ENCODE data around the gene ACACA. TPM values are rescaled to one million over a fixed set of nuclear protein-coding genes. Genes with fewer than 3 reads are reported as not detected.

Gene ACACA
- total RNA-seq, 4 donors from 2014 or later: 30.0 to 69.7 (median 49.9) TPM

DNA sequence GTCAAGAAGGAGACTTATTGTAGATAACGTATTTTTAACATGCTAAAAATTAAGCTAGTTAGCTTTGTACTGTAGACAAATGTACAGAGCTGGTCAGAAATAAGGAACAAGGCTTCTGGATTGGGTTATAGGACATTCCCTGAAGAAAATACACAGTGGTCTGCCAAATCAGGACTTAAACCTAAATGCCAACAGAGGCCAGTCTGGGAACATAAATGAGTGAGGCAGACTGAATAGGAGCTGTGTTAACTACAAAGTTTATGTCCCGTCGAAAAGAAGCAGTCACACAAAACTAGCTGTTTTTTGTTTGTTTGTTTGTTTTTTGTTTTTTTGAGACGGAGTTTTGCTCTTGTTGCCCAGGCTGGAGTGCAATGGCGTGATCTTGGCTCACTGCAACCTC, 151.2 kb downstream of the ACACA start:
- Histone ChIP-seq H3K36me3 (peaks cover 0 to 26% (median 0%) of the 10 kb centered on the region in 3 donors), H3K4me3 (no peak overlapping the region), H3K27me3 (no peaks in the 10 kb centered on the region), H3K4me1 (peaks cover 0 to 7% (median 0%) of the 10 kb centered on the region in 4 donors), H3K27ac (no peak overlapping the region), H3K9me3 (no peaks in the 10 kb centered on the region)
- TF ChIP-seq CTCF (IDR thresholded peaks at IDR 0.05): no peak
- TF ChIP-seq POLR2A (IDR thresholded peaks at IDR 0.05): no peak
- 37 to 44% methylated on average over 5 of the region's 5 CpGs for WGBS, 2 donors
- no peak for DNase-seq (ENCODE audit: low spot score in 2 of 2)

- Histone ChIP-seq H3K4me1 (no peaks in the 10 kb centered on the region), H3K9me3 (no peaks in the 10 kb centered on the region), H3K4me3 (no peak overlapping the region), H3K36me3 (peaks cover 0 to 83% (median 0%) of the 10 kb centered on the region in 3 donors), H3K27me3 (no peaks in the 10 kb centered on the region), H3K27ac (no peak overlapping the region)
- TF ChIP-seq EP300 (IDR thresholded peaks at IDR 0.05) (no peak), CTCF (IDR thresholded peaks at IDR 0.05) (no peak), POLR2A (IDR thresholded peaks at IDR 0.05) (no peak)
- no peak for DNase-seq (ENCODE audit: low spot score in 2 of 2)
- 92 to 93% methylated on average over 4 of the region's 4 CpGs for WGBS, 2 donors
Observed at GRCh38 chr17:37247825-37248224, 158.8 kb downstream of the ACACA start.

DNA sequence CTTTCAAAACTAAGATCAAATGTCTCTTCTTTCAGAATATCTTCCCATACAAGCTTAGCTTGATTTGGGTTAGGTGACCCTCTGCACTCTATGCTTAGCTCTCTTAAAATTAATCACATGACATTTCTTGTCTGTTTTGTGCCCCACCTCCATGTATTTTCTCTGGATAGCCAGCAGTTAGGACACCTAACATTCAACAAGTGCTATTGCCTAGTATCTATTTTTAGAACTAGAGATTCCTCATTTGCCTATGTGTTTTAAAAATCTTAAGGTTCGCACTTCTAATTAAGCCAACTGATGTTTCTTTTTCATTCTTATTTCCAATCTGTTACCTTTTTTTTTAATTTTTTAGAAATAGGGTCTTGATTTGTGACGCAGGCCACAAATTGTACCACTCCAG, 160.6 kb downstream of the ACACA start:
- TF ChIP-seq POLR2A (IDR thresholded peaks at IDR 0.05): no peak
- TF ChIP-seq EP300 (IDR thresholded peaks at IDR 0.05): no peak
- Histone ChIP-seq H3K27me3 (no peaks in the 10 kb centered on the region), H3K4me1 (no peaks in the 10 kb centered on the region), H3K27ac (no peak overlapping the region), H3K4me3 (no peak overlapping the region), H3K9me3 (no peaks in the 10 kb centered on the region), H3K36me3 (peaks cover 0 to 100% (median 0%) of the 10 kb centered on the region in 3 donors)
- WGBS, 2 donors: 96 to 97% methylated on average over 2 of the region's 2 CpGs
- DNase-seq (ENCODE audit: low spot score in 2 of 2): no peak

DNA sequence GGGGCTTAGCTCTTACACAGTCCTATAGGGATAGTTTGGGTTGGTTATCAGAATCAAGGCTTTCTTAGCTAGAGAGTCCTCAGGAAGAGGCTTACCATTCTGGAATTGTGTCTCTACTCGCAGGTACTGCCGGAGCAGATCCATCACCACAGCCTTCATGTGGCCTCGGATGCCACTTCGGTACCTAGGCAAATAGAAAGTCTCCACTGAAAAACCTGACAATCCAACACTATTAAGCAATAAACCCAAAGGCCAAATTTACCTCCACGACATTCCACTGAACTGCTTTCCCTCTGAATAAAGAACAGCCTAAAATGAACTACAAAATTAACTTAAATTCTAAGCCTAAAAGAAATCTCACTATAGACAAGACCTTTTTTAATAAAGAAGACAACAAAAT, 166.3 kb downstream of the ACACA start:
- no peak overlapping the region for H3K27ac ChIP-seq
- no peak overlapping the region for H3K4me3 ChIP-seq
- no peaks in the 10 kb centered on the region for H3K4me1 ChIP-seq
- no peaks in the 10 kb centered on the region for H3K27me3 ChIP-seq
- H3K36me3 ChIP-seq: peaks cover 0 to 89% (median 0%) of the 10 kb centered on the region in 3 donors
- no peak for TF ChIP-seq POLR2A (IDR thresholded peaks at IDR 0.05)
- no peak for TF ChIP-seq CTCF (IDR thresholded peaks at IDR 0.05)
- no peak for TF ChIP-seq EP300 (IDR thresholded peaks at IDR 0.05)
- WGBS, 2 donors: 92 to 95% methylated on average over 5 of the region's 5 CpGs
- DNase-seq (ENCODE audit: low spot score in 2 of 2): no peak
- H3K9me3 ChIP-seq: no peaks in the 10 kb centered on the region

DNA sequence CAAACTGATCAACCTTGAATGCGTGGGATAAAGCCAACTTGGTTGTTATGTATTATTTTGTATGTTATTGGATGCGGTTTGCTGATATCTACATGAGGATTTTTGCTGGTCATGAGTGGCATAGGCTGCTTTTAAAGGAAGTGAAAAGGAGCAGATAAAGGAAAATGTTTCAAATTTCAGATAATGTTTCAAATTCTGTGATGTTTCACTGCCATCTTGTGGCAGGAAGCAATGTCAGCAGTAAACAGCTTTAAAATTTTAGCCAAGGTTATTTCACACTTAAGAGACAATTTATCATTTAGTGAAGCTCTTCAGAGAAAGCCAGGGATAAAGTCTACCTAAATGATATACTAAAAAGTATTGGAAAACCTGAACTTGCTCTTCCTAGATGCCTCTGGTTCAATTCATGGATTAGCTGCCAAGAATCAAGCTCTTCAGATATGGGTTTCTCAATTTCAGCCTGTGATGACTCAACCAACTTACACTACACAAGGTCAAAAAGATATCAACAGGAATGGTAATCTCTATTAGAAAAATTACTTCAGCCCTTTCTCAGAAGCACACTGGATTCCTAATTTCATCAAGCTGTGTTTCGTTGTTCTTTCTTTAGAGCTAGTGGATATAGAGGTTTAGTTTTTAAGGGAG, 166.8 kb downstream of the ACACA start:
- no peaks in the 10 kb centered on the region for H3K27me3 ChIP-seq
- H3K4me1 ChIP-seq: no peaks in the 10 kb centered on the region
- 88% methylated on average over 3 of the region's 3 CpGs for WGBS, 2 donors
- no peak overlapping the region for H3K4me3 ChIP-seq
- no peaks in the 10 kb centered on the region for H3K9me3 ChIP-seq
- H3K27ac ChIP-seq: no peak overlapping the region
- TF ChIP-seq POLR2A (IDR thresholded peaks at IDR 0.05) (no peak), EP300 (IDR thresholded peaks at IDR 0.05) (no peak), CTCF (IDR thresholded peaks at IDR 0.05) (peak; percentile 24 to 51 (median 48))
- H3K36me3 ChIP-seq: peaks cover 0 to 89% (median 0%) of the 10 kb centered on the region in 3 donors
- no peak for DNase-seq (ENCODE audit: low spot score in 2 of 2)

All from tibial nerve (tissue), 4 donors.